ENCODE data around the gene IER5.
"Not testable (repeated sequence)": the region's sequence is repeated elsewhere in the genome, so short reads cannot be mapped to it uniquely, and the experiment has no call there.

The IER5 gene

GRCh38 chr1:181088079-181089016 is at the start of gene IER5:
TSS of gene IER5 (plus strand) at chr1:181088700. CDS start at chr1:181088903, 203 bp downstream.
- FAIRE-seq, result no peak

GRCh38 chr1:181040284-181040865 is 48.1 kb upstream of the IER5 start:
- FAIRE-seq, result no peak

GRCh38 chr1:181043025-181043888 is 45.2 kb upstream of the IER5 start:
- no peak for FAIRE-seq

- no peak for FAIRE-seq
Measured at GRCh38 chr1:181044449-181044966, 44.0 kb upstream of the IER5 start.

GRCh38 chr1:181045946-181046345 is 42.6 kb upstream of the IER5 start:
- FAIRE-seq, result not testable (repeated sequence)

GRCh38 chr1:181049378-181049777 is 39.1 kb upstream of the IER5 start:
- FAIRE-seq, result no peak

- FAIRE-seq, result no peak
Measured at GRCh38 chr1:181050922-181051321, 37.6 kb upstream of the IER5 start.

- no peak for FAIRE-seq
Measured at GRCh38 chr1:181056560-181056959, 31.9 kb upstream of the IER5 start.

- no peak for FAIRE-seq
Measured at GRCh38 chr1:181057079-181057478, 31.4 kb upstream of the IER5 start.

- FAIRE-seq, result no peak
Measured at GRCh38 chr1:181059435-181059834, 29.1 kb upstream of the IER5 start.

GRCh38 chr1:181060066-181060465 is 28.4 kb upstream of the IER5 start:
- no peak for FAIRE-seq

GRCh38 chr1:181060947-181061346 is 27.6 kb upstream of the IER5 start:
- not testable (repeated sequence) for FAIRE-seq

GRCh38 chr1:181061487-181061886 is 27.0 kb upstream of the IER5 start:
- no peak for FAIRE-seq

- no peak for FAIRE-seq
Measured at GRCh38 chr1:181061891-181062835, 26.3 kb upstream of the IER5 start.

GRCh38 chr1:181062836-181063428 is 25.6 kb upstream of the IER5 start:
- FAIRE-seq, result no peak

GRCh38 chr1:181064011-181064623 is 24.4 kb upstream of the IER5 start:
- no peak for FAIRE-seq

- no peak for FAIRE-seq
Measured at GRCh38 chr1:181064702-181065101, 23.8 kb upstream of the IER5 start.

GRCh38 chr1:181073638-181074037 is 14.9 kb upstream of the IER5 start:
- FAIRE-seq, result no peak

GRCh38 chr1:181075766-181076350 is 12.6 kb upstream of the IER5 start:
- FAIRE-seq, result no peak

GRCh38 chr1:181076852-181077251 is 11.6 kb upstream of the IER5 start:
- no peak for FAIRE-seq

All from endometrium (tissue), 2 donors.